ENCODE measurements around the gene C1QTNF2. TPM values are rescaled to one million over a fixed set of nuclear protein-coding genes. Genes with fewer than 3 reads are reported as not detected.
A peak's percentile ranks its signal among the peaks of the same experiment; 100 is the strongest.

The C1QTNF2 gene
- total and polyA plus RNA-seq, 2 of the 8 experiments (the other 6 are each of a cell fraction or from before 2014, with no cell fraction given) = 1.0 to 2.0 TPM

DNA sequence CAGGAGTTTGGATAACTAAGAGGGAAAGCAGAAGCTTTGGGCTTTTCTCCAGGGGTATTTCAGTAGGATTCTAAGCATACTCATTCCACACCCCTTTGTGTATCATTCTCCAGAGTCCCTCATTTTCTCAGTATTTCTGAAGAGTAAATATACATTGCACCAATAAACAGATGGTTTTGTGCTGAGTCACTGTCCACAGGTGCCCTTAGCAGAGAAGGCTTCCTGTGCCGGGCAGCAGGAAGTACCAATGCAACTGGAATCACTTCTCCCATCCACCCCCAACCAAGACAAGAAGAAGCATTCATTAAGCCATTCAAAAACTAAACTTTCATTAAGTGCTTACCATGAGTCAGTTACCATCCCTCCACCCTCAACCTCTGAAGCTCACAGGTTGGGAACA is 54.5 kb downstream of the C1QTNF2 start:
- Histone ChIP-seq H3K4ac (replicated peaks; ENCODE audit: insufficient read length, low read depth, low read length) (no peak overlapping the region), H3K4me3 (ENCODE audit: extremely low read depth in 1 of 4, insufficient read depth in 2 of 4, low read depth in 3 of 4, low read length in 4 of 4) (no peak overlapping the region), H3K27ac (ENCODE audit: low read depth, low read length) (no peak overlapping the region), H2BK120ac (replicated peaks; ENCODE audit: low read depth, low read length) (no peak overlapping the region), H4K20me1 (replicated peaks in 1 of 2; ENCODE audit: control insufficient read depth in 1 of 2, insufficient read depth in 2 of 2, low read length in 2 of 2) (no peaks in the 10 kb centered on the region), H3K4me2 (ENCODE audit: insufficient read depth in 1 of 2, low read depth in 2 of 2, low read length in 2 of 2) (no peak overlapping the region), H3K9me3 (ENCODE audit: insufficient read depth in 2 of 2, low read depth in 1 of 2, low read length in 1 of 2) (no peaks in the 10 kb centered on the region), H3K4me1 (replicated peaks in 1 of 4; ENCODE audit: control insufficient read depth in 3 of 4, insufficient read depth in 4 of 4, low read length in 3 of 4) (peaks cover 0 to 5% (median 1%) of the 10 kb centered on the region in 4 experiments; a peak in 3 of 7 replicates), H3K18ac (ENCODE audit: extremely low read depth, low read length) (no peak overlapping the region), H3K23ac (ENCODE audit: insufficient read length) (no peak overlapping the region), H2BK5ac (ENCODE audit: low read depth, low read length) (no peak overlapping the region), H3K9ac (replicated peaks in 1 of 4; ENCODE audit: extremely low read depth in 1 of 4, low read depth in 3 of 4, low read length in 3 of 4) (no peak overlapping the region), H2AK5ac (ENCODE audit: low read depth, low read length) (no peak overlapping the region), H4K91ac (replicated peaks; ENCODE audit: insufficient read length, low read length) (no peak overlapping the region), H2BK12ac (ENCODE audit: low read depth, low read length) (no peak overlapping the region), H3K79me2 (ENCODE audit: control insufficient read depth in 1 of 2, insufficient read depth in 2 of 2, low read length in 2 of 2) (peaks cover 0 to 13% of the 10 kb centered on the region in 2 experiments; a peak in 3 of 4 replicates), H3K14ac (ENCODE audit: insufficient read length) (no peak overlapping the region), H2BK15ac (ENCODE audit: low read length) (no peak overlapping the region), H3K36me3 (ENCODE audit: control insufficient read depth in 2 of 4, insufficient read depth in 4 of 4, low read length in 3 of 4) (no peaks in the 10 kb centered on the region), H3K23me2 (ENCODE audit: low read depth, low read length) (peaks cover 5% of the 10 kb centered on the region; the same call in 1 of the 2 replicates), H2AFZ (ENCODE audit: low read length) (peak overlapping the region; percentile 54; the same call in 1 of the 2 replicates), H2BK20ac (ENCODE audit: low read length) (no peak overlapping the region), H3K79me1 (ENCODE audit: low read depth, low read length) (peaks cover 3% of the 10 kb centered on the region; the same call in 1 of the 2 replicates), H4K8ac (ENCODE audit: extremely low read depth, insufficient read depth, low read length) (no peak overlapping the region), H4K5ac (ENCODE audit: insufficient read length, low read depth, low read length) (no peak overlapping the region), H3K56ac (replicated peaks; ENCODE audit: insufficient read length, low read depth, low read length) (no peak overlapping the region), H3K27me3 (replicated peaks in 1 of 4; ENCODE audit: control insufficient read depth in 3 of 4, extremely low read depth in 1 of 4, insufficient read depth in 3 of 4, low read length in 3 of 4) (no peaks in the 10 kb centered on the region)
- FAIRE-seq = no peak
- CTCF ChIA-PET (ENCODE audit: partially characterized antibody) = interaction anchor here (0.7 to 1.9 kb wide), 6 partner anchors 12 to 953 kb away, joined by 3 to 5 read pairs (median 4); no protein-coding TSS in a partner anchor
- POLR2A ChIA-PET (ENCODE audit: partially characterized antibody) = interaction anchor here (0.9 kb wide), 1 partner anchor 14 kb away, joined by 3 read pairs; no protein-coding TSS in a partner anchor
- DNase-seq (ENCODE audit: low read depth in 1 of 2, low spot score in 2 of 2) = no peak
- TF ChIP-seq MAFK (IDR thresholded peaks at IDR 0.05; ENCODE audit: low read depth, low read length) (peak; percentile 52; the same call in 1 of the 2 replicates), KDM5A (IDR thresholded peaks at IDR 0.05; ENCODE audit: low read length) (no peak), BACH1 (IDR thresholded peaks at IDR 0.05; ENCODE audit: low read length) (peak; percentile 87)
- WGBS, 2 experiments (ENCODE audit: extremely low coverage in 1 of 2, insufficient coverage in 1 of 2, insufficient read length in 1 of 2, insufficient replicate concordance in 2 of 2, low coverage in 1 of 2, low lambda C conversion rate in 2 of 2, missing lambda C conversion rate in 1 of 2) = 88% methylated on average over 1 of the region's 1 CpG; no CpG with 5 or more reads in 1 of the 2 experiments
